Natural killer cell (primary cell): ENCODE data around the gene MSI2. TPM values are rescaled to one million over a fixed set of nuclear protein-coding genes. Genes with fewer than 3 reads are reported as not detected.

Experiments
- ATAC-seq, 3 donors: fragments of 150-1000 bp in 2 of 3; fragments of 200-7000 bp in 1 of 3; cut with Tn5 transposase; 1 replicate in 1 of 3; 2 replicates in 2 of 3; pipeline ENCODE4 v1.10.0; 2021; ENCODE audit warnings: mild to moderate bottlenecking in 2 of 3, moderate library complexity in 2 of 3
- DNase-seq, 2 donors: peaks; one replicate each; pipeline versions ENCODE4 v3.0.0 to v3.0.0-alpha.2; 2013 to 2021; ENCODE audit warnings: mixed read lengths in 1 of 2
- H3K27ac ChIP-seq: one replicate; pipeline ENCODE4 v1.5.1; 2013; ENCODE audit warnings: mild to moderate bottlenecking, low read length
- H3K27me3 ChIP-seq: one replicate; pipeline ENCODE4 v1.6.1; 2013; ENCODE audit warnings: low read length; ENCODE audit not compliant: control insufficient read depth, insufficient read depth
- H3K36me3 ChIP-seq: one replicate; pipeline ENCODE4 v1.6.1; 2013; ENCODE audit warnings: low read length; ENCODE audit not compliant: control insufficient read depth, insufficient read depth
- H3K4me1 ChIP-seq: one replicate; pipeline ENCODE4 v1.6.1; 2013; ENCODE audit warnings: low read length; ENCODE audit not compliant: control insufficient read depth, insufficient read depth
- H3K4me3 ChIP-seq: one replicate; pipeline ENCODE4 v1.5.1; 2013; ENCODE audit warnings: low read length
- H3K9me3 ChIP-seq: one replicate; pipeline ENCODE4 v1.6.1; 2013; ENCODE audit warnings: low read length; ENCODE audit not compliant: control insufficient read depth, insufficient read depth
- H3K27ac Mint-ChIP-seq, 2 donors: one replicate each; pipeline ENCODE4 v1.8.0; 2022; ENCODE audit warnings: mild to moderate bottlenecking in 2 of 2, mixed read lengths in 2 of 2, moderate library complexity in 1 of 2
- H3K27me3 Mint-ChIP-seq, 2 donors: one replicate each; pipeline ENCODE4 v1.8.0; 2022; ENCODE audit warnings: low read depth in 2 of 2, mixed read lengths in 2 of 2
- H3K36me3 Mint-ChIP-seq: one replicate; pipeline ENCODE4 v1.8.0; 2022; ENCODE audit warnings: mixed read lengths
- H3K4me1 Mint-ChIP-seq, 2 donors: one replicate each; pipeline ENCODE4 v1.8.0; 2022; ENCODE audit warnings: mixed read lengths in 2 of 2
- H3K4me3 Mint-ChIP-seq: one replicate; pipeline ENCODE4 v1.8.0; 2022; ENCODE audit warnings: mild to moderate bottlenecking, moderate library complexity, mixed read lengths
- H3K9me3 Mint-ChIP-seq, 2 donors: one replicate each; pipeline ENCODE4 v1.8.0; 2022; ENCODE audit warnings: mixed read lengths in 2 of 2
- CTCF ChIP-seq: fragments of 200-600 bp; IDR thresholded peaks from one replicate; pipeline ENCODE4 v1.8.0; 2022; ENCODE audit warnings: antibody characterized with exemption
- WGBS: methylation state at CpG from one replicate; pipeline ENCODE4 v1.1.7; 2013; ENCODE audit warnings: missing lambda C conversion rate; ENCODE audit not compliant: insufficient coverage; 5-methylcytosine and 5-hydroxymethylcytosine counted together
- intact Hi-C: fragments of 100-400 bp; cut with micrococcal nuclease; formaldehyde crosslinking; loops from one replicate; pipeline ENCODE4 v1.14.2; 2022
- total RNA-seq, 4 donors: library from RNA; stranded (reverse); fragments of 120-200 nt in 1 of 4; gene quantifications; one replicate each; pipeline versions ENCODE4 v1.2.3 to v1.2.4, GENCODE V29; 2013 to 2022

The MSI2 gene
- total RNA-seq, 3 donors from 2014 or later (not counting 1 experiment from before 2014, with no cell fraction given) = 95.5 to 145 (median 96.8) TPM

GRCh38 chr17:57388131-57388725 lies 131.9 kb downstream of the MSI2 start:
- H3K4me3 ChIP-seq = no peak overlapping the region
- H3K27me3 ChIP-seq = no peaks in the 10 kb centered on the region
- no peaks in the 10 kb centered on the region for H3K36me3 ChIP-seq
- no peak for DNase-seq
- H3K9me3 ChIP-seq = peaks cover 22% of the 10 kb centered on the region
- Mint-ChIP-seq H3K4me3 (no peak overlapping the region), H3K27ac (no peak overlapping the region), H3K9me3 (peaks cover 5 to 6% of the 10 kb centered on the region in 2 donors), H3K4me1 (peaks cover 7 to 13% of the 10 kb centered on the region in 2 donors), H3K36me3 (peaks cover 6% of the 10 kb centered on the region), H3K27me3 (no peaks in the 10 kb centered on the region)
- H3K4me1 ChIP-seq = no peaks in the 10 kb centered on the region
- intact Hi-C loops = no loop called here
- no peak for TF ChIP-seq CTCF
- H3K27ac ChIP-seq = no peak overlapping the region
- no peak for ATAC-seq
- 79% methylated on average over 5 of the region's 5 CpGs for WGBS

- no peak for DNase-seq
- no peak for TF ChIP-seq CTCF
- Histone ChIP-seq H3K4me3 (no peak overlapping the region), H3K4me1 (no peaks in the 10 kb centered on the region), H3K9me3 (peaks cover 18% of the 10 kb centered on the region), H3K36me3 (no peaks in the 10 kb centered on the region), H3K27me3 (no peaks in the 10 kb centered on the region), H3K27ac (no peak overlapping the region)
- Mint-ChIP-seq H3K27me3 (no peaks in the 10 kb centered on the region), H3K4me3 (no peak overlapping the region), H3K4me1 (peaks cover 7 to 13% of the 10 kb centered on the region in 2 donors), H3K27ac (no peak overlapping the region), H3K9me3 (peaks cover 5 to 6% of the 10 kb centered on the region in 2 donors), H3K36me3 (peaks cover 6% of the 10 kb centered on the region)
- intact Hi-C loops = no loop called here
- WGBS = 48% methylated on average over 2 of the region's 2 CpGs
- no peak for ATAC-seq
Measured at GRCh38 chr17:57389473-57389872, 133.2 kb downstream of the MSI2 start.

- Mint-ChIP-seq H3K9me3 (peaks cover 2 to 6% of the 10 kb centered on the region in 2 donors), H3K27me3 (no peaks in the 10 kb centered on the region), H3K27ac (no peak overlapping the region), H3K4me1 (peaks cover 7 to 9% of the 10 kb centered on the region in 2 donors), H3K36me3 (peaks cover 6% of the 10 kb centered on the region), H3K4me3 (no peak overlapping the region)
- H3K4me1 ChIP-seq = no peaks in the 10 kb centered on the region
- TF ChIP-seq CTCF = no peak
- H3K36me3 ChIP-seq = no peaks in the 10 kb centered on the region
- DNase-seq (no peak), ATAC-seq (no peak)
- peaks cover 18% of the 10 kb centered on the region for H3K9me3 ChIP-seq
- H3K27ac ChIP-seq = no peak overlapping the region
- 90% methylated on average over 11 of the region's 11 CpGs for WGBS
- no peaks in the 10 kb centered on the region for H3K27me3 ChIP-seq
- no peak overlapping the region for H3K4me3 ChIP-seq
- intact Hi-C loops = no loop called here
Measured at GRCh38 chr17:57391076-57391825, 134.9 kb downstream of the MSI2 start.
